Neutrophil (primary cell): ENCODE results near the gene ZDHHC14.

ENCODE experiments used
- H3K27ac ChIP-seq: fragments of 200-600 bp; sonication (generic); 2 replicates; pipeline ENCODE4 v1.5.1; 2016; ENCODE audit warnings: mild to moderate bottlenecking, moderate library complexity
- H3K27me3 ChIP-seq: fragments of 200-600 bp; sonication (generic); 2 replicates; pipeline ENCODE4 v1.6.0; 2016; ENCODE audit warnings: mild to moderate bottlenecking
- H3K36me3 ChIP-seq: fragments of 200-600 bp; sonication (generic); 2 replicates; pipeline ENCODE4 v1.5.1; 2017
- H3K4me1 ChIP-seq, 2 experiments: fragments of 200-600 bp in 1 of 2; sonication (generic) in 1 of 2; 1 replicate in 1 of 2; 2 replicates in 1 of 2; pipeline versions ENCODE4 v1.5.1 to v1.6.1; 2013 to 2016; ENCODE audit warnings: low read depth in 1 of 2, low read length in 1 of 2, mild to moderate bottlenecking in 1 of 2, moderate library complexity in 1 of 2; ENCODE audit not compliant: control insufficient read depth in 1 of 2, insufficient read depth in 1 of 2
- H3K4me3 ChIP-seq, 2 experiments: fragments of 200-600 bp in 1 of 2; sonication (generic) in 1 of 2; 1 replicate in 1 of 2; 2 replicates in 1 of 2; pipeline ENCODE4 v1.5.1; 2013 to 2016; ENCODE audit warnings: low read depth in 1 of 2, low read length in 1 of 2, mild to moderate bottlenecking in 1 of 2, moderate library complexity in 1 of 2
- H3K9me3 ChIP-seq: fragments of 200-600 bp; sonication (generic); 2 replicates; pipeline ENCODE4 v1.5.1; 2016
- CTCF ChIP-seq: fragments of 200-600 bp; sonication (generic); IDR thresholded peaks from 2 replicates; pipeline ENCODE4 v1.5.1; 2016; ENCODE audit warnings: antibody characterized with exemption

Gene ZDHHC14

GRCh38 chr6:157725836-157726235 lies 344.8 kb downstream of the ZDHHC14 start:
- no peaks in the 10 kb centered on the region for H3K27me3 ChIP-seq
- no peak for TF ChIP-seq CTCF
- no peaks in the 10 kb centered on the region for H3K36me3 ChIP-seq
- H3K27ac ChIP-seq, result no peak overlapping the region
- peaks cover 12 to 19% of the 10 kb centered on the region in 2 experiments for H3K4me1 ChIP-seq
- no peaks in the 10 kb centered on the region for H3K9me3 ChIP-seq
- H3K4me3 ChIP-seq, result no peak overlapping the region

GRCh38 chr6:157726892-157727628 lies 346.1 kb downstream of the ZDHHC14 start:
- H3K27ac ChIP-seq, result no peak overlapping the region
- H3K27me3 ChIP-seq, result no peaks in the 10 kb centered on the region
- no peak for TF ChIP-seq CTCF
- H3K36me3 ChIP-seq, result no peaks in the 10 kb centered on the region
- H3K9me3 ChIP-seq, result no peaks in the 10 kb centered on the region
- no peak overlapping the region for H3K4me3 ChIP-seq
- peaks cover 4 to 10% of the 10 kb centered on the region in 2 experiments for H3K4me1 ChIP-seq
